Uterus (tissue), 4 donors: Measurements from ENCODE around the gene COL24A1. TPM values are rescaled to one million over a fixed set of nuclear protein-coding genes. Genes with fewer than 3 reads are reported as not detected.

Source experiments
- DNase-seq, 2 donors: peaks; one replicate each; pipeline ENCODE4 v3.0.0-alpha.2; 2019 to 2020
- H3K27ac ChIP-seq, 2 donors: fragments of 200-600 bp; sonication (generic); 1 replicate in 1 of 2; 2 replicates in 1 of 2; pipeline ENCODE4 v1.5.1; 2016 to 2018
- H3K27me3 ChIP-seq, 2 donors: fragments of 200-600 bp; sonication (generic); one replicate each; pipeline ENCODE4 v1.5.1; 2018 to 2019; ENCODE audit warnings: control low read depth in 1 of 2
- H3K36me3 ChIP-seq, 2 donors: fragments of 200-600 bp; sonication (generic); one replicate each; pipeline ENCODE4 v1.5.1; 2019; ENCODE audit warnings: control low read depth in 1 of 2
- H3K4me1 ChIP-seq, 2 donors: fragments of 200-600 bp; sonication (generic); one replicate each; pipeline ENCODE4 v1.5.1; 2018 to 2019; ENCODE audit warnings: control low read depth in 1 of 2
- H3K4me3 ChIP-seq, 2 donors: fragments of 200-600 bp; sonication (generic); 1 replicate in 1 of 2; 2 replicates in 1 of 2; pipeline ENCODE4 v1.5.1; 2018 to 2019; ENCODE audit warnings: mild to moderate bottlenecking in 1 of 2
- H3K9me3 ChIP-seq, 2 donors: fragments of 200-600 bp; sonication (generic); one replicate each; pipeline ENCODE4 v1.5.1; 2019; ENCODE audit warnings: control low read depth in 1 of 2
- POLR2A ChIP-seq, 2 donors: fragments of 450-650 bp; IDR thresholded peaks; one replicate each; pipeline ENCODE4 v1.6.1; 2016; ENCODE audit warnings: antibody characterized with exemption in 2 of 2, mild to moderate bottlenecking in 1 of 2, moderate library complexity in 1 of 2
- intact Hi-C: fragments of 100-400 bp; cut with DNase I; formaldehyde crosslinking; loops from one replicate; pipeline ENCODE4 v1.15.1; 2023; ENCODE audit warnings: low total_unique reads
- total RNA-seq, 4 donors: library from RNA; depleted of rRNA in 3 of 4; stranded (reverse); fragments of >200 nt in 3 of 4; gene quantifications; one replicate each; pipeline versions ENCODE4 v1.1.0 to v1.2.4, GENCODE V29; 2014 to 2023
- TF ChIP-seq, protein P1 (sequence below), 4 experiments: fragments of 200-600 bp in 2 of 4; fragments of 450-650 bp in 2 of 4; sonication (generic) in 2 of 4; IDR thresholded peaks; one replicate each; pipeline ENCODE4 v1.5.1; 2016 to 2019; ENCODE audit warnings: antibody characterized with exemption in 4 of 4, mild to moderate bottlenecking in 2 of 4, moderate library complexity in 1 of 4
- donor health status: DM: yes; HTN: yes; CAD: no.

The COL24A1 gene
- total RNA-seq, 4 donors from 2014 or later = 0.37 to 9.1 TPM; not detected in 2

DNA sequence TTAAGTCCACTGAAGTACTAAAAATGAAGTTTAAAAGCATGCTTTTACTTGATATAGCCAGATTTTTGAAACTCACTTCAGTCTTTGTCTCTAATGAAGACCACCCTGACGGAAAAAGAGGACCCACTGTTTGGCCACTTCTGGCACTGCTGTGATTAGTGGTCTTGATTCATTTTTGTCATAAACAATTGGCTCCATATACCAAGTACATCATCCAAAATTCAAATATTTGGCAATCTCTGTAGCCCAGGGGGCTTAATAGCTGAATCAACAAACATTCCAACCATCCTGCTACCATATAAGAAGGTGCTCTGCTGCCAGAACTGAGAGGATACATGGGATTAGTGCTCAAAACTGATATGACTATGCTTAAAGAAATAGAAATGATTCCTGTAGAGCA is 156.0 kb downstream of the COL24A1 start:
- H3K27ac ChIP-seq = no peak overlapping the region
- no peaks in the 10 kb centered on the region for H3K36me3 ChIP-seq
- no peak for TF ChIP-seq POLR2A (IDR thresholded peaks at IDR 0.05)
- TF ChIP-seq, protein P1, sequence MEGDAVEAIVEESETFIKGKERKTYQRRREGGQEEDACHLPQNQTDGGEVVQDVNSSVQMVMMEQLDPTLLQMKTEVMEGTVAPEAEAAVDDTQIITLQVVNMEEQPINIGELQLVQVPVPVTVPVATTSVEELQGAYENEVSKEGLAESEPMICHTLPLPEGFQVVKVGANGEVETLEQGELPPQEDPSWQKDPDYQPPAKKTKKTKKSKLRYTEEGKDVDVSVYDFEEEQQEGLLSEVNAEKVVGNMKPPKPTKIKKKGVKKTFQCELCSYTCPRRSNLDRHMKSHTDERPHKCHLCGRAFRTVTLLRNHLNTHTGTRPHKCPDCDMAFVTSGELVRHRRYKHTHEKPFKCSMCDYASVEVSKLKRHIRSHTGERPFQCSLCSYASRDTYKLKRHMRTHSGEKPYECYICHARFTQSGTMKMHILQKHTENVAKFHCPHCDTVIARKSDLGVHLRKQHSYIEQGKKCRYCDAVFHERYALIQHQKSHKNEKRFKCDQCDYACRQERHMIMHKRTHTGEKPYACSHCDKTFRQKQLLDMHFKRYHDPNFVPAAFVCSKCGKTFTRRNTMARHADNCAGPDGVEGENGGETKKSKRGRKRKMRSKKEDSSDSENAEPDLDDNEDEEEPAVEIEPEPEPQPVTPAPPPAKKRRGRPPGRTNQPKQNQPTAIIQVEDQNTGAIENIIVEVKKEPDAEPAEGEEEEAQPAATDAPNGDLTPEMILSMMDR (IDR thresholded peaks at IDR 0.05) = no peak
- no peak for DNase-seq
- intact Hi-C loops = no loop called here
- no peak overlapping the region for H3K4me3 ChIP-seq
- H3K27me3 ChIP-seq = no peaks in the 10 kb centered on the region
- no peaks in the 10 kb centered on the region for H3K4me1 ChIP-seq
- H3K9me3 ChIP-seq = no peaks in the 10 kb centered on the region

- no peaks in the 10 kb centered on the region for H3K36me3 ChIP-seq
- H3K4me3 ChIP-seq = no peak overlapping the region
- no peaks in the 10 kb centered on the region for H3K9me3 ChIP-seq
- intact Hi-C loops = no loop called here
- no peak overlapping the region for H3K27ac ChIP-seq
- no peaks in the 10 kb centered on the region for H3K27me3 ChIP-seq
- no peak for TF ChIP-seq POLR2A (IDR thresholded peaks at IDR 0.05)
- TF ChIP-seq, protein P1 (IDR thresholded peaks at IDR 0.05) = no peak
- no peak for DNase-seq
- no peaks in the 10 kb centered on the region for H3K4me1 ChIP-seq
These were observed 158.3 kb downstream of the COL24A1 start for GRCh38 chr1:85998105-85998855.

- Histone ChIP-seq H3K36me3 (no peaks in the 10 kb centered on the region), H3K27ac (no peak overlapping the region), H3K9me3 (no peaks in the 10 kb centered on the region), H3K4me3 (no peak overlapping the region), H3K27me3 (no peaks in the 10 kb centered on the region), H3K4me1 (no peaks in the 10 kb centered on the region)
- no peak for DNase-seq
- intact Hi-C loops = no loop called here
- TF ChIP-seq, protein P1 (IDR thresholded peaks at IDR 0.05) = no peak
- TF ChIP-seq POLR2A (IDR thresholded peaks at IDR 0.05) = no peak
These were observed 163.8 kb downstream of the COL24A1 start for GRCh38 chr1:85992791-85993190.

- no peaks in the 10 kb centered on the region for H3K9me3 ChIP-seq
- no peaks in the 10 kb centered on the region for H3K27me3 ChIP-seq
- H3K4me3 ChIP-seq = no peak overlapping the region
- no peaks in the 10 kb centered on the region for H3K4me1 ChIP-seq
- TF ChIP-seq, protein P1 (IDR thresholded peaks at IDR 0.05) = no peak
- intact Hi-C loops = no loop called here
- H3K36me3 ChIP-seq = no peaks in the 10 kb centered on the region
- DNase-seq = no peak
- no peak overlapping the region for H3K27ac ChIP-seq
These were observed 165.3 kb downstream of the COL24A1 start for GRCh38 chr1:85991261-85991660.

- no peak for DNase-seq
- no peaks in the 10 kb centered on the region for H3K4me1 ChIP-seq
- no peaks in the 10 kb centered on the region for H3K36me3 ChIP-seq
- intact Hi-C loops = no loop called here
- no peaks in the 10 kb centered on the region for H3K9me3 ChIP-seq
- no peak for TF ChIP-seq POLR2A (IDR thresholded peaks at IDR 0.05)
- TF ChIP-seq, protein P1 (IDR thresholded peaks at IDR 0.05) = no peak
- H3K4me3 ChIP-seq = no peak overlapping the region
- no peaks in the 10 kb centered on the region for H3K27me3 ChIP-seq
- H3K27ac ChIP-seq = no peak overlapping the region
These were observed 171.9 kb downstream of the COL24A1 start for GRCh38 chr1:85984636-85985035.
